GM12874 (cell line): ENCODE results near the gene POMT2.

ENCODE experiments used
- TF ChIP-seq, protein P1 (sequence below): IDR thresholded peaks from 2 replicates; pipeline ENCODE4 v1.5.1; 2011; ENCODE audit warnings: low read depth, mild to moderate bottlenecking, control low read depth, low read length, moderate library complexity; ENCODE audit not compliant: insufficient read depth

POMT2 gene

GRCh38 chr14:77320238-77320935 is at the start of gene POMT2:
Gene POMT2 (minus strand): TSS chr14:77320883. CDS start chr14:77320681, 202 bp downstream.
- TF ChIP-seq, protein P1, sequence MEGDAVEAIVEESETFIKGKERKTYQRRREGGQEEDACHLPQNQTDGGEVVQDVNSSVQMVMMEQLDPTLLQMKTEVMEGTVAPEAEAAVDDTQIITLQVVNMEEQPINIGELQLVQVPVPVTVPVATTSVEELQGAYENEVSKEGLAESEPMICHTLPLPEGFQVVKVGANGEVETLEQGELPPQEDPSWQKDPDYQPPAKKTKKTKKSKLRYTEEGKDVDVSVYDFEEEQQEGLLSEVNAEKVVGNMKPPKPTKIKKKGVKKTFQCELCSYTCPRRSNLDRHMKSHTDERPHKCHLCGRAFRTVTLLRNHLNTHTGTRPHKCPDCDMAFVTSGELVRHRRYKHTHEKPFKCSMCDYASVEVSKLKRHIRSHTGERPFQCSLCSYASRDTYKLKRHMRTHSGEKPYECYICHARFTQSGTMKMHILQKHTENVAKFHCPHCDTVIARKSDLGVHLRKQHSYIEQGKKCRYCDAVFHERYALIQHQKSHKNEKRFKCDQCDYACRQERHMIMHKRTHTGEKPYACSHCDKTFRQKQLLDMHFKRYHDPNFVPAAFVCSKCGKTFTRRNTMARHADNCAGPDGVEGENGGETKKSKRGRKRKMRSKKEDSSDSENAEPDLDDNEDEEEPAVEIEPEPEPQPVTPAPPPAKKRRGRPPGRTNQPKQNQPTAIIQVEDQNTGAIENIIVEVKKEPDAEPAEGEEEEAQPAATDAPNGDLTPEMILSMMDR = peak; percentile 52

DNA sequence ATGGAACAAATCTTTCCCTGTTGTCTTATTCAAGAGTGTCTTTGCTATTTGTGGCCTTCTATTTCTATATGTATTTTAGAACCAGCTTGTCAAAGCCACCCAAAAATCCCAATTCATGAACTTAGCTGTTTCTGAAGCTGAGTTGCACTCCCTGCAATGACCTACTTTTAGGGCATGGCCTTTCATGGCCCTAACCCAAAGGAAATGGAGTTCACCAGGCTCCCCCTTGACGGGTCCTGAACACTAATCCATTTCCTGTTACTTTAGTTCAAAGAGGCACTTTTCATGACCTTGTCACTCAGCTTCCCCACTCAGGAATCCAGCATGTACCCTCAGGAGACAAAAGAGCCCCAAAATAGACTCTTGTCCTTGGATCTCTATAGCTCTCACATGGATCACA is 48.6 kb upstream of the POMT2 start:
- TF ChIP-seq, protein P1 = no peak

DNA sequence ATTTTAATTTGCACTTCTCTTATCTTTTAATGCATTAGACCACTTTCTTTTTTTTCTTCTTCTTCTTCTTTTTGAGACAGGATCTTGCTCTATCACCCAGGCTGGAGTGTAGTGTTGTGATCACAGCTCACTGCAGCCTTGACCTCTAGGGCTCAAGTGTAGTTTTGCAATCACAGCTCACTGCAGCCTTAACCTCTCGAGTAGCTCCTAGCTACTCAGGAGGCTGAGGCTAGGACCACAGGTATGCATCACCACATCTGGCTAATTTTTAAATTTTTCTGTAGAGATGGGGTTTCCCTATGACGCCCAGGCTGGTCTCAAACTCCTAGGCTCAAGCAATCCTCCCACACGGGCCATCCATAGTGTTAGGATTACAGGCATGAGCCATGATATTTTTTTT is 43.5 kb upstream of the POMT2 start:
- TF ChIP-seq, protein P1 = no peak

DNA sequence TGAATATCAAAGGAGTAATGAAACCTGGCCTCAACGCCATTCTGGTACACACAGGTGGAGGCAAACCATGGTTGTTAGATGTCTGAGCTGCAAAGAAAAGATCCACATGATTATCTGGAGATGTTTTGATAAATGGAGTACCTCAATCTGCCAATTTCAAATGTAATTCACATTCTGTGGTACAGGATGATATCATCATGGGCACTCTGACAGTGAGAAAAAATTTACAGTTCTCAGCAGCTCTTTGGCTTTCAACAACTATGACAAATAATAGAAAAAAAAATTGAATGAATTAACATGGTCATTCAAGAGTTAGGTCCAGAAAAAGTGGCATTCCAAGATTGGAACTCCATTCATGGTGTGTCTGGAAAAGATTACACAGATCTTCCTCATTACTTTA is 38.9 kb upstream of the POMT2 start:
- TF ChIP-seq, protein P1 = no peak

DNA sequence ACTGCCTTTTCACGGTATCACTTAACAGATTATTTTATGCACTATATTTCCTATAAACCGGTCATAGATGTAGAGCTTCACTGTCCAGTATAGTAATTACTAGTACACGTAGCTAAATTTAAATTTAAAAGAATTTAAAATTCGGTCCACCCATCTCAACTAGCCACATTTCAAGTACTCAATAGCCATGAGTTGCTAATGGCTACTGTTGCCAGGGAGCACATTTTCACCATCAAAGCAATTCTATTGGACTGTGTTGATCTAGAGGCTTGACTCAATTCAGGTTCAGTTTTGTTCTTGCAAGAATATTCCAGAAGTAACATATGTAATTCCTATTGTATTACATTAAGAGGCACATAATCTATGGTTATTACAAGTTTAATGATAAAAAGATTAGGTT is 36.2 kb upstream of the POMT2 start:
- TF ChIP-seq, protein P1 = no peak

DNA sequence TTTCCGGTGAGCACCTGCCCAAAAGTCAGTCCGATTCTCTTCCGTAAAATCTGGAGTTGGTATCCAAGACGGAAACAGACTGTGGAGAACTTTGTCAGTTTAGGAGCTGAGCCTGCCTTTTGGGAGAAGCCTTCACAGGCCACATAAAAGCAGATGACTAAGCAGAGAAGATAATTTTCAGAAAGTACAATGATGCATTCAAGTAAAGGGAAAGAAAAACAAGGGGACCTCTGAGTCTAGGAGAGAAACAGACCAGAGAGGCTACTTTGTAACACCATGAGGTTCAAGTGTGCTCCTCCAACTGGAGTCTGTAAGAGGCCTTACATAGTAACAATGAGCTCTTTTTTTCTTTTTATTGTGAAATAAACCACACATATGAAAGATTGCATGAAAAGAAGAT is 35.1 kb upstream of the POMT2 start:
- TF ChIP-seq, protein P1 = no peak

GRCh38 chr14:77353469-77354141 is 32.9 kb upstream of the POMT2 start:
- TF ChIP-seq, protein P1 = no peak
